ENCODE measurements around the gene NUP153.

- no peak for TF ChIP-seq POLR2A (IDR thresholded peaks at IDR 0.05)
- TF ChIP-seq EP300 (IDR thresholded peaks at IDR 0.05): no peak
These were observed 27.0 kb downstream of the NUP153 start for GRCh38 chr6:17679726-17680125.

Data from tibial nerve (tissue), 3 donors.